Erythroblast (primary cell): Measurements from ENCODE around the gene PAQR5.

Experiments used
- GATA1 ChIP-seq: IDR thresholded peaks from 2 replicates; pipeline ENCODE4 v1.6.1; 2011; ENCODE audit warnings: low read depth, mild to moderate bottlenecking, control low read depth, low read length, moderate library complexity
- POLR2A ChIP-seq: IDR thresholded peaks from 2 replicates; pipeline ENCODE4 v1.6.1; 2011; ENCODE audit warnings: mild to moderate bottlenecking, low read length

- TF ChIP-seq POLR2A (no peak), GATA1 (no peak)
Measured at GRCh38 chr15:69402816-69403215, 104.1 kb downstream of the PAQR5 start.
